Measurements from ENCODE around the gene GPR68. TPM values are rescaled to one million over a fixed set of nuclear protein-coding genes. Genes with fewer than 3 reads are reported as not detected.

GPR68 gene
- polyA plus RNA-seq, 2 of the 4 experiments (the other 2 are of a cell fraction) = 0.09 TPM

DNA sequence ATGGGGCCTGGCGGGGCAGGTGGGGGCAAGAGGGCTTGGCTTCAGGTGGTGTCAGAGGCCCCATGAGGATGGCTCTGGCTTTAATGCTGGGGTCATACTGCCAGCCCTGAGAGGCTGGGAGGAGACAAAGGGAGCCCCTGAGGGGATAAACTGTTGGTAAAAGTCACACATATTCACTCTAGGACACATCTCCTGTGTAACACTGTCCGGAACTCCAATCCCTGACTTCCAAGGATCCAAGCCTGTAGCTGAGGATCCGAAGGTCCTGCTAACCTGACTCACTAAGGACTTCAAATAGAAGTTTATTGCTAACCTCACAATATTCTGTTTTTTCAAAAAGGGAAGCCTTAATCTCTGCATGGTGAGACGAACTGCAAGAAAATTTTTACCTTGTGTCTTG is 39.2 kb upstream of the GPR68 start:
- TF ChIP-seq KDM5A (IDR thresholded peaks at IDR 0.05) (no peak), ZNF302 (CRISPR knock-in tag; IDR thresholded peaks at IDR 0.05) (no peak)
- TF ChIP-seq, protein P1, sequence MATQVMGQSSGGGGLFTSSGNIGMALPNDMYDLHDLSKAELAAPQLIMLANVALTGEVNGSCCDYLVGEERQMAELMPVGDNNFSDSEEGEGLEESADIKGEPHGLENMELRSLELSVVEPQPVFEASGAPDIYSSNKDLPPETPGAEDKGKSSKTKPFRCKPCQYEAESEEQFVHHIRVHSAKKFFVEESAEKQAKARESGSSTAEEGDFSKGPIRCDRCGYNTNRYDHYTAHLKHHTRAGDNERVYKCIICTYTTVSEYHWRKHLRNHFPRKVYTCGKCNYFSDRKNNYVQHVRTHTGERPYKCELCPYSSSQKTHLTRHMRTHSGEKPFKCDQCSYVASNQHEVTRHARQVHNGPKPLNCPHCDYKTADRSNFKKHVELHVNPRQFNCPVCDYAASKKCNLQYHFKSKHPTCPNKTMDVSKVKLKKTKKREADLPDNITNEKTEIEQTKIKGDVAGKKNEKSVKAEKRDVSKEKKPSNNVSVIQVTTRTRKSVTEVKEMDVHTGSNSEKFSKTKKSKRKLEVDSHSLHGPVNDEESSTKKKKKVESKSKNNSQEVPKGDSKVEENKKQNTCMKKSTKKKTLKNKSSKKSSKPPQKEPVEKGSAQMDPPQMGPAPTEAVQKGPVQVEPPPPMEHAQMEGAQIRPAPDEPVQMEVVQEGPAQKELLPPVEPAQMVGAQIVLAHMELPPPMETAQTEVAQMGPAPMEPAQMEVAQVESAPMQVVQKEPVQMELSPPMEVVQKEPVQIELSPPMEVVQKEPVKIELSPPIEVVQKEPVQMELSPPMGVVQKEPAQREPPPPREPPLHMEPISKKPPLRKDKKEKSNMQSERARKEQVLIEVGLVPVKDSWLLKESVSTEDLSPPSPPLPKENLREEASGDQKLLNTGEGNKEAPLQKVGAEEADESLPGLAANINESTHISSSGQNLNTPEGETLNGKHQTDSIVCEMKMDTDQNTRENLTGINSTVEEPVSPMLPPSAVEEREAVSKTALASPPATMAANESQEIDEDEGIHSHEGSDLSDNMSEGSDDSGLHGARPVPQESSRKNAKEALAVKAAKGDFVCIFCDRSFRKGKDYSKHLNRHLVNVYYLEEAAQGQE (IDR thresholded peaks at IDR 0.05) = no peak
- Histone ChIP-seq H3K4me3 (no peak overlapping the region), H3K27ac (no peak overlapping the region), H3K4me1 (no peaks in the 10 kb centered on the region), H3K9me3 (no peaks in the 10 kb centered on the region), H3K4me2 (no peak overlapping the region)
- ChIA-PET CTCF (interaction anchor here (4.2 to 9.8 kb wide), 2 partner anchors 108 to 380 kb away, joined by 31 to 169 read pairs; no protein-coding TSS in a partner anchor), POLR2A (no interaction called here)
- DNase-seq (ENCODE audit: low read depth in 1 of 2, low spot score in 1 of 2) (no peak), FAIRE-seq (no peak), ATAC-seq (no peak)
- 88% methylated on average over 3 of the region's 4 CpGs for WGBS (ENCODE audit: missing lambda C conversion rate)

DNA sequence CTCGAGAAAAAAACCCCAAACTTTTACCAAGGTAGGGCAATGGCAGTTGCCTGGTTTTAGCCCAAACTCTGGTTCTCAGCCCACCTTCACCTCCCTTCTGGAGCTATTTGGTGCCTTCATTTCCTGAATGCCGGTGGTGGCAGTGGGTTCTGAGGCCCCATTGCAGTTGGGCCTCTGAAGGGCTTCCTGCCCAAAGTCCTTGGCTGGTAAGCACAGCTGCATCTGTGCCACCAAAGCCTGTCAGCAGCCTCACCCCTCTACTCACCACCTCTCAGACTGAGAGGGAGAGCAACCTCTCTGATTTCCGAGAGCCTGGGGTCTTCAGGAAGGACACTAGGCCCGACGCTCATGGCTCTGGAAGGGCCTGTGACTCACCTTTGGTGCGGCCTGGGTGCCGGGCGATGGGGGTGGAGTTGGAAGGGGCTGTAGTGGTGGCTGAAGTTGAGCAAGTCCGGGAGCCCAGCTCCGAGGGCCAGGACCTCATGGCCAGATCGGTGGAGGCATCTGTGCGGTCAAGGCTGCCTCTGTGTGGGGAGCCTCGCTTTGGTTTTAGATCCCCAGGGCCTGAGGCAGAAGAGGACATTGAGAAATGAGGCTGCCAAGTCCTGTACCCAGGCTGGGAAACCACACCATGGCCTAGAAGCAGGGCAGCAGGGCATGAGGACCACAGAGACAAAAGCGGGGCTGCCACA is 38.6 kb upstream of the GPR68 start:
- H3K4me3 ChIP-seq = no peak overlapping the region
- H3K4me2 ChIP-seq = no peak overlapping the region
- H3K9me3 ChIP-seq = no peaks in the 10 kb centered on the region
- TF ChIP-seq EP300 (IDR thresholded peaks at IDR 0.05) (no peak), MYC (IDR thresholded peaks at IDR 0.05; ENCODE audit: borderline replicate concordance, low read length) (no peak), FOSB (CRISPR knock-in tag; IDR thresholded peaks at IDR 0.05) (no peak), FOSL2 (IDR thresholded peaks at IDR 0.05) (no peak), FOSL2 (CRISPR knock-in tag; IDR thresholded peaks at IDR 0.05) (no peak), ZFP36 (IDR thresholded peaks at IDR 0.05; ENCODE audit: borderline replicate concordance, partially characterized antibody) (no peak), CHD4 (IDR thresholded peaks at IDR 0.05; ENCODE audit: borderline replicate concordance) (no peak), TP53 (CRISPR knock-in tag; IDR thresholded peaks at IDR 0.05) (no peak), HOXB5 (CRISPR knock-in tag; IDR thresholded peaks at IDR 0.05) (no peak), NFE2L2 (conservative IDR thresholded peaks at IDR 0.05; ENCODE audit: low read length) (no peak), POLR2AphosphoS2 (conservative IDR thresholded peaks at IDR 0.05; ENCODE audit: low read length) (no peak), BHLHE40 (IDR thresholded peaks at IDR 0.05; ENCODE audit: low read depth, low read length) (no peak), HEYL (CRISPR knock-in tag; IDR thresholded peaks at IDR 0.05) (no peak)
- TF ChIP-seq, protein P2, sequence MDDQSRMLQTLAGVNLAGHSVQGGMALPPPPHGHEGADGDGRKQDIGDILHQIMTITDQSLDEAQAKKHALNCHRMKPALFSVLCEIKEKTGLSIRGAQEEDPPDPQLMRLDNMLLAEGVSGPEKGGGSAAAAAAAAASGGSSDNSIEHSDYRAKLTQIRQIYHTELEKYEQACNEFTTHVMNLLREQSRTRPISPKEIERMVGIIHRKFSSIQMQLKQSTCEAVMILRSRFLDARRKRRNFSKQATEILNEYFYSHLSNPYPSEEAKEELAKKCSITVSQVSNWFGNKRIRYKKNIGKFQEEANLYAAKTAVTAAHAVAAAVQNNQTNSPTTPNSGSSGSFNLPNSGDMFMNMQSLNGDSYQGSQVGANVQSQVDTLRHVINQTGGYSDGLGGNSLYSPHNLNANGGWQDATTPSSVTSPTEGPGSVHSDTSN (IDR thresholded peaks at IDR 0.05) = no peak
- TF ChIP-seq, protein P3, sequence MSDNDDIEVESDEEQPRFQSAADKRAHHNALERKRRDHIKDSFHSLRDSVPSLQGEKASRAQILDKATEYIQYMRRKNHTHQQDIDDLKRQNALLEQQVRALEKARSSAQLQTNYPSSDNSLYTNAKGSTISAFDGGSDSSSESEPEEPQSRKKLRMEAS (IDR thresholded peaks at IDR 0.05) = no peak
- CTCF ChIA-PET = interaction anchor here (9.8 kb wide), 1 partner anchor 108 kb away, joined by 169 read pairs; no protein-coding TSS in a partner anchor
- FAIRE-seq = no peak
- no peak overlapping the region for H3K27ac ChIP-seq
- WGBS (ENCODE audit: missing lambda C conversion rate) = 92% methylated on average over 13 of the region's 14 CpGs
- DNase-seq (ENCODE audit: low read depth in 1 of 2, low spot score in 1 of 2) = no peak
- POLR2A ChIA-PET = no interaction called here
- no peak for ATAC-seq
- no peaks in the 10 kb centered on the region for H3K4me1 ChIP-seq

DNA sequence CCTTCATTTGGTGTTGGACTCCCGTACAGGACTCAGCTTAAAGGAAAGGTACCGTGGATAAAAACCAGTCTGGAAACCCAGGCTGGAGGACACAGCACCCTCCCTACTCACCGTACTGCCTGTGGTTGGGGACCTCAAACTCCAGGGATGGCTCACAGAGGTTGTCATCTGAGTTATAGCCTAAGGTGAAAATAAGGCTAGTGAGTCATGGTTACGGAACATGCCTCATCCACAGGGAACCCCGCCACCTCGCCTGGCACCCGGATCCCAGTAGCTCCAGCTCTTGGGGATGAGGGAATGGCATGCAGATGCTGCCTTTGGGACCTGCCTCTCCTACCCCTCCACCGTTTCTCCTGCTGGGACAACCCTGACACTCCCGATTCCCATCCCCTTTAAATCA is 36.8 kb upstream of the GPR68 start:
- H3K4me1 ChIP-seq = no peaks in the 10 kb centered on the region
- no peaks in the 10 kb centered on the region for H3K9me3 ChIP-seq
- H3K4me2 ChIP-seq = no peak overlapping the region
- ChIA-PET CTCF (interaction anchor here (0.5 to 2.2 kb wide), 3 partner anchors 102 to 539 kb away, joined by 4 to 13 read pairs (median 4); no protein-coding TSS in a partner anchor), POLR2A (no interaction called here)
- no peak overlapping the region for H3K27ac ChIP-seq
- FAIRE-seq (no peak), DNase-seq (ENCODE audit: low read depth in 1 of 2, low spot score in 1 of 2) (no peak), ATAC-seq (no peak)
- WGBS (ENCODE audit: missing lambda C conversion rate) = 85% methylated on average over 9 of the region's 9 CpGs
- H3K4me3 ChIP-seq = no peak overlapping the region
- TF ChIP-seq ZC3H11A (IDR thresholded peaks at IDR 0.05) (no peak), JUN (IDR thresholded peaks at IDR 0.05) (no peak), HEYL (CRISPR knock-in tag; IDR thresholded peaks at IDR 0.05) (no peak), JUNB (IDR thresholded peaks at IDR 0.05) (no peak), RCOR1 (IDR thresholded peaks at IDR 0.05; ENCODE audit: low read depth, low read length) (no peak), TFCP2L1 (CRISPR knock-in tag; IDR thresholded peaks at IDR 0.05) (no peak), MYC (IDR thresholded peaks at IDR 0.05; ENCODE audit: borderline replicate concordance, low read length) (no peak)
- TF ChIP-seq, protein P4, sequence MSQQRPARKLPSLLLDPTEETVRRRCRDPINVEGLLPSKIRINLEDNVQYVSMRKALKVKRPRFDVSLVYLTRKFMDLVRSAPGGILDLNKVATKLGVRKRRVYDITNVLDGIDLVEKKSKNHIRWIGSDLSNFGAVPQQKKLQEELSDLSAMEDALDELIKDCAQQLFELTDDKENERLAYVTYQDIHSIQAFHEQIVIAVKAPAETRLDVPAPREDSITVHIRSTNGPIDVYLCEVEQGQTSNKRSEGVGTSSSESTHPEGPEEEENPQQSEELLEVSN (IDR thresholded peaks at IDR 0.05; ENCODE audit: borderline replicate concordance, low read depth) = no peak
- TF ChIP-seq, protein P5, sequence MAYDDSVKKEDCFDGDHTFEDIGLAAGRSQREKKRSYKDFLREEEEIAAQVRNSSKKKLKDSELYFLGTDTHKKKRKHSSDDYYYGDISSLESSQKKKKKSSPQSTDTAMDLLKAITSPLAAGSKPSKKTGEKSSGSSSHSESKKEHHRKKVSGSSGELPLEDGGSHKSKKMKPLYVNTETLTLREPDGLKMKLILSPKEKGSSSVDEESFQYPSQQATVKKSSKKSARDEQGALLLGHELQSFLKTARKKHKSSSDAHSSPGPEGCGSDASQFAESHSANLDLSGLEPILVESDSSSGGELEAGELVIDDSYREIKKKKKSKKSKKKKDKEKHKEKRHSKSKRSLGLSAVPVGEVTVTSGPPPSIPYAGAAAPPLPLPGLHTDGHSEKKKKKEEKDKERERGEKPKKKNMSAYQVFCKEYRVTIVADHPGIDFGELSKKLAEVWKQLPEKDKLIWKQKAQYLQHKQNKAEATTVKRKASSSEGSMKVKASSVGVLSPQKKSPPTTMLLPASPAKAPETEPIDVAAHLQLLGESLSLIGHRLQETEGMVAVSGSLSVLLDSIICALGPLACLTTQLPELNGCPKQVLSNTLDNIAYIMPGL (CRISPR knock-in tag; IDR thresholded peaks at IDR 0.05; ENCODE audit: borderline replicate concordance) = no peak
